Measurements from ENCODE around the gene KCNMB4.

Gene KCNMB4

GRCh38 chr12:70448371-70448770 is 82.3 kb downstream of the KCNMB4 start:
- no peak for DNase-seq

- no peak for DNase-seq
Observed at GRCh38 chr12:70449074-70449752, 83.1 kb downstream of the KCNMB4 start.

- DNase-seq, result no peak
Observed at GRCh38 chr12:70449753-70450341, 83.8 kb downstream of the KCNMB4 start.

GRCh38 chr12:70451528-70451927 is 85.4 kb downstream of the KCNMB4 start:
- DNase-seq, result no peak

GRCh38 chr12:70456953-70457352 is 90.9 kb downstream of the KCNMB4 start:
- DNase-seq, result no peak

GRCh38 chr12:70459786-70460185 is 93.7 kb downstream of the KCNMB4 start:
- no peak for DNase-seq

GRCh38 chr12:70463997-70464396 is 97.9 kb downstream of the KCNMB4 start:
- no peak for DNase-seq

GRCh38 chr12:70466753-70467152 is 100.7 kb downstream of the KCNMB4 start:
- DNase-seq, result no peak

- no peak for DNase-seq
Observed at GRCh38 chr12:70467476-70467875, 101.4 kb downstream of the KCNMB4 start.

- no peak for DNase-seq
Observed at GRCh38 chr12:70467918-70468733, 102.0 kb downstream of the KCNMB4 start.

GRCh38 chr12:70468741-70469140 is 102.7 kb downstream of the KCNMB4 start:
- DNase-seq, result no peak

GRCh38 chr12:70469221-70469820 is 103.2 kb downstream of the KCNMB4 start:
- DNase-seq, result no peak

GRCh38 chr12:70482764-70483163 is 116.7 kb downstream of the KCNMB4 start:
- no peak for DNase-seq
